ENCODE measurements around the gene KIAA2012. TPM values are rescaled to one million over a fixed set of nuclear protein-coding genes. Genes with fewer than 3 reads are reported as not detected.

Gene KIAA2012
- polyA plus RNA-seq, 3 donors, result not detected

DNA sequence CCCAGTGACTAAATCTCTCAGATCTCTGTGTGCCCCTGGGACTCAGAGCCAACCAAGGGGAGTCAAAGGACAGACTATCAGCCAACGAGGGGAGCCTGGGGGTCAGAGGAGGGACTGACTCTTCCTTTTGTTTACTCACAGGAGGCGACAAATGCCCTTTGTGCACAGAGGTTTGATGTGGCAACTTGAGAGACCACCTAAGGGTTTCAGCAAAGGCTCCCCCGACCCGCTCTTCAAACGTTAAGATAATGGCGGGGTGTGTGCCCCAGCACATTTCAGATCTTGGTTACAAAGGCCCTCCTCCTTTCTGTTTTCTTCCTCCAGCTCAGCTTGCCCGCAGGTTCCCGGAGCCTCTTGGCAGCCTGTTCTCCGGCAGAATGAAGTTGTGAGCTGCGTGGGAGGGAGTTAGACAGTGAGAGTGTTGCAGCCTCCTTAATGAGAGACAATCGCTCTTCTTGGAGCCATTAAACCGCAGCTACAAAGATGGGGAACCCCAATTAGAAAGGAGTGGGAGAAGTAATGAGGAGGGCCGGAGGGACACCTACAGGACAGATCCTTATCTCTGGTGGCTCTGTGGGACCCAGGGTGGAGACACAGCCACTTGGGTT, 76.2 kb downstream of the KIAA2012 start:
- no peaks in the 10 kb centered on the region for H3K36me3 Mint-ChIP-seq
- no peak for TF ChIP-seq CTCF (IDR thresholded peaks at IDR 0.05)
- H3K27me3 Mint-ChIP-seq (ENCODE audit: low read depth in 3 of 3), result peaks cover 2 to 4% (median 3%) of the 10 kb centered on the region in 3 donors
- H2AFZ ChIP-seq (ENCODE audit: insufficient read depth, low read depth, low read length, poor library complexity, severe bottlenecking), result no peak overlapping the region
- H3K4me2 ChIP-seq (replicated peaks; ENCODE audit: extremely low read depth, low read length, poor library complexity, severe bottlenecking), result no peak overlapping the region
- no peak overlapping the region for H3K4me3 ChIP-seq (replicated peaks in 1 of 3; ENCODE audit: low read depth in 2 of 3, low read length in 3 of 3)
- intact Hi-C loops (cut with micrococcal nuclease), result no loop called here
- no peaks in the 10 kb centered on the region for H3K27me3 ChIP-seq (ENCODE audit: control insufficient read depth in 2 of 2, insufficient read depth in 2 of 2, low read length in 2 of 2)
- H3K36me3 ChIP-seq (replicated peaks in 1 of 2; ENCODE audit: control insufficient read depth in 1 of 2, insufficient read depth in 2 of 2, low read length in 2 of 2), result no peaks in the 10 kb centered on the region
- DNase-seq, result no peak
- H3K4me1 Mint-ChIP-seq, result peaks cover 1% of the 10 kb centered on the region
- WGBS (ENCODE audit: insufficient coverage), result 79% methylated on average over 10 of the region's 13 CpGs
- no peaks in the 10 kb centered on the region for H3K4me1 ChIP-seq (ENCODE audit: control insufficient read depth in 1 of 2, insufficient read depth in 2 of 2, low read length in 2 of 2)
- H4K20me1 ChIP-seq (ENCODE audit: insufficient read depth, low read length), result no peaks in the 10 kb centered on the region
- H3K79me2 ChIP-seq (ENCODE audit: insufficient read depth, low read length), result no peaks in the 10 kb centered on the region
- no peak overlapping the region for H3K27ac ChIP-seq (ENCODE audit: low read depth in 1 of 2, low read length in 2 of 2)
- no peaks in the 10 kb centered on the region for H3K9me3 ChIP-seq (replicated peaks in 1 of 2; ENCODE audit: control insufficient read depth in 1 of 2, insufficient read depth in 1 of 2, low read length in 2 of 2)
- no peak overlapping the region for H3K4me3 Mint-ChIP-seq
- no peak overlapping the region for H3K9ac ChIP-seq (ENCODE audit: insufficient read depth, low read length, poor library complexity, severe bottlenecking)
- H3K27ac Mint-ChIP-seq, result no peak overlapping the region
- peaks cover 0 to 3% (median 0%) of the 10 kb centered on the region in 7 donors for H3K9me3 Mint-ChIP-seq

- H3K79me2 ChIP-seq (ENCODE audit: insufficient read depth, low read length), result no peaks in the 10 kb centered on the region
- no CpG with 5 or more reads among the region's 4 CpGs for whole genome bisulfite sequencing (ENCODE audit: insufficient coverage)
- no peak overlapping the region for H3K9ac ChIP-seq (ENCODE audit: insufficient read depth, low read length, poor library complexity, severe bottlenecking)
- no peak overlapping the region for H3K4me3 Mint-ChIP-seq
- H3K4me3 ChIP-seq (replicated peaks in 1 of 3; ENCODE audit: low read depth in 2 of 3, low read length in 3 of 3), result no peak overlapping the region
- H3K9me3 Mint-ChIP-seq, result peaks cover 0 to 3% (median 0%) of the 10 kb centered on the region in 7 donors
- H4K20me1 ChIP-seq (ENCODE audit: insufficient read depth, low read length), result no peaks in the 10 kb centered on the region
- no peaks in the 10 kb centered on the region for H3K9me3 ChIP-seq (replicated peaks in 1 of 2; ENCODE audit: control insufficient read depth in 1 of 2, insufficient read depth in 1 of 2, low read length in 2 of 2)
- no peaks in the 10 kb centered on the region for H3K4me1 ChIP-seq (ENCODE audit: control insufficient read depth in 1 of 2, insufficient read depth in 2 of 2, low read length in 2 of 2)
- no peaks in the 10 kb centered on the region for H3K36me3 ChIP-seq (replicated peaks in 1 of 2; ENCODE audit: control insufficient read depth in 1 of 2, insufficient read depth in 2 of 2, low read length in 2 of 2)
- intact Hi-C loops (cut with micrococcal nuclease), result no loop called here
- DNase-seq, result no peak
- H2AFZ ChIP-seq (ENCODE audit: insufficient read depth, low read depth, low read length, poor library complexity, severe bottlenecking), result no peak overlapping the region
- no peak overlapping the region for H3K27ac Mint-ChIP-seq
- H3K27me3 ChIP-seq (ENCODE audit: control insufficient read depth in 2 of 2, insufficient read depth in 2 of 2, low read length in 2 of 2), result no peaks in the 10 kb centered on the region
- peaks cover 2 to 4% (median 3%) of the 10 kb centered on the region in 3 donors for H3K27me3 Mint-ChIP-seq (ENCODE audit: low read depth in 3 of 3)
- no peak overlapping the region for H3K27ac ChIP-seq (ENCODE audit: low read depth in 1 of 2, low read length in 2 of 2)
- H3K4me1 Mint-ChIP-seq, result no peaks in the 10 kb centered on the region
- TF ChIP-seq CTCF (IDR thresholded peaks at IDR 0.05), result no peak
- H3K4me2 ChIP-seq (replicated peaks; ENCODE audit: extremely low read depth, low read length, poor library complexity, severe bottlenecking), result no peak overlapping the region
- H3K36me3 Mint-ChIP-seq, result no peaks in the 10 kb centered on the region
Measured at GRCh38 chr2:202149936-202150335, 76.9 kb downstream of the KIAA2012 start.

Measured in CD14-positive monocyte (primary cell).